Measurements from ENCODE around the gene CCDC66. TPM values are rescaled to one million over a fixed set of nuclear protein-coding genes. Genes with fewer than 3 reads are reported as not detected.

CCDC66 gene
- 6.3 and 6.6 TPM in 2 replicates for total RNA-seq

DNA sequence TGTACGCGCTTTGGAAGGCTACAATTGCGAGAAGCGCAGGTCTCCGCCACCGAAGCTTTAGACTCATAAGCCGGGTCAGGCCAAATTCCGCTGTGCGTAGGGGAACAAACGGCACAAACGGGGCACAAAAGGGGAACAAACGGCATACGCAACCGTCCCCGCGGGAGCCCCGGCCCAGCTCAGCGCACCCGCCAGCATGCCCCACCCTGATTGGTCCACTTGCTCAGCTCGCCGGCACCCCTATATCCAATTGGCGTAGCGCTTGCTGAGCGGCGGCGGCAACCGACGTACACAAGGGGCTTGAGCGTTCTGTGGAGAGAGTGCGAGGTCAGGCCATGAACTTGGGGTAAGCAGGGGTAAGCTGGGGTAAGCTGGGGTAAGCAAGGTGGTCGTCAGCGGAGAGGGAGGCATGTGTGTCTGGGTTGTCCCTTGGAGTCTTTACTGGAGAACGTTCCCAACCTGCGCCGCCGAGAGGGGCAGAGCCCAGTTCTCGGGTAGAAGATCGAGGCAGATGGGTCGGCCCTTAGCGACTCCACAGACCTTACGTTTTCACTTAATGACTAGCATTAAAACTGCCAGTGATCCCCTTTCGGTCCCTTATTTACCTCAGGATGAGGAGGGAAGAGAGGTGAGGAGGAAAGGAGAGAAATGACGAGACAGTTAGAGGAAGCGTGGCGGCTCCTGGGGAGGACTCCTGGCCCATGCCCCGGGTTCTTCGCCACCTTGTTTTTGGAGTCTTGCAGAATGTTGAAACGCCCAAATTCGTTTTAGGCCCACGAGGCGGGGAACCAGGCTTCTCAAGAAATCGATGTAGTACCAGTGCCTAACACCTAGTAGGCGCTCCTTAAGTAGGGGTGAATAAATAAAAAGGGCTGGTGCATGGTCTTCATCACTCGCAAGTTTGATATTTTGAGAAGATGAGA, at the start of gene CCDC66:
TSS of gene CCDC66 (plus strand) at position 268 of the 923 bp plus-strand sequence. CDS start at position 336, 68 bp downstream.

Other genes with a start within 250 kb of the CCDC66 start
- gene ERC2, start 88.7 kb upstream of the CCDC66 start, total RNA-seq: 0.05 and 0.13 TPM in 2 replicates
- gene TASOR, start 126.1 kb downstream of the CCDC66 start, total RNA-seq: 42.1 and 45.9 TPM in 2 replicates
- 6.7 and 6.9 TPM in 2 replicates for gene ARHGEF3, start 244.8 kb downstream of the CCDC66 start, total RNA-seq